ENCODE results near the gene HSP90B1.

Gene HSP90B1

GRCh38 chr12:103952497-103952896, 22.3 kb downstream of the HSP90B1 start:
- no peak for TF ChIP-seq YY1 (IDR thresholded peaks at IDR 0.05; ENCODE audit: insufficient read depth, insufficient read length)
- no peak for TF ChIP-seq ZNF274 (IDR thresholded peaks at IDR 0.05; ENCODE audit: low read depth, low read length)
- no peak for TF ChIP-seq SUZ12 (IDR thresholded peaks at IDR 0.05; ENCODE audit: extremely low read depth, insufficient read depth, insufficient read length)
- Histone ChIP-seq H3K36me3 (ENCODE audit: insufficient read depth, insufficient read length, low read length) (peaks cover 73% of the 10 kb centered on the region), H3K9me3 (ENCODE audit: insufficient read depth, low read length) (no peaks in the 10 kb centered on the region), H3K27me3 (ENCODE audit: insufficient read depth, insufficient read length) (no peaks in the 10 kb centered on the region), H3K4me1 (ENCODE audit: insufficient read depth, insufficient read length) (no peaks in the 10 kb centered on the region), H3K9ac (ENCODE audit: insufficient read length, low read depth) (no peak overlapping the region), H3K4me3 (ENCODE audit: insufficient read length, low read depth) (no peak overlapping the region)
- no peak for DNase-seq (ENCODE audit: low read depth, low spot score)

- H3K9ac ChIP-seq (ENCODE audit: insufficient read length, low read depth) = peak overlapping the region; percentile 99
- TF ChIP-seq ZNF274 (IDR thresholded peaks at IDR 0.05; ENCODE audit: low read depth, low read length) (no peak), YY1 (IDR thresholded peaks at IDR 0.05; ENCODE audit: insufficient read depth, insufficient read length) (no peak), SUZ12 (IDR thresholded peaks at IDR 0.05; ENCODE audit: extremely low read depth, insufficient read depth, insufficient read length) (no peak)
- H3K4me3 ChIP-seq (ENCODE audit: insufficient read length, low read depth) = peak overlapping the region; percentile 95
- no peak for DNase-seq (ENCODE audit: low read depth, low spot score)
- H3K4me1 ChIP-seq (ENCODE audit: insufficient read depth, insufficient read length) = no peaks in the 10 kb centered on the region
- H3K9me3 ChIP-seq (ENCODE audit: insufficient read depth, low read length) = no peaks in the 10 kb centered on the region
- H3K36me3 ChIP-seq (ENCODE audit: insufficient read depth, insufficient read length, low read length) = peaks cover 39% of the 10 kb centered on the region
- no peaks in the 10 kb centered on the region for H3K27me3 ChIP-seq (ENCODE audit: insufficient read depth, insufficient read length)
Measured at GRCh38 chr12:103955811-103956508, 25.8 kb downstream of the HSP90B1 start.

GRCh38 chr12:103956509-103957027, 26.4 kb downstream of the HSP90B1 start:
- H3K4me1 ChIP-seq (ENCODE audit: insufficient read depth, insufficient read length) = no peaks in the 10 kb centered on the region
- peaks cover 33% of the 10 kb centered on the region for H3K36me3 ChIP-seq (ENCODE audit: insufficient read depth, insufficient read length, low read length)
- H3K27me3 ChIP-seq (ENCODE audit: insufficient read depth, insufficient read length) = no peaks in the 10 kb centered on the region
- peak overlapping the region; percentile 99 for H3K9ac ChIP-seq (ENCODE audit: insufficient read length, low read depth)
- H3K9me3 ChIP-seq (ENCODE audit: insufficient read depth, low read length) = no peaks in the 10 kb centered on the region
- DNase-seq (ENCODE audit: low read depth, low spot score) = no peak
- H3K4me3 ChIP-seq (ENCODE audit: insufficient read length, low read depth) = peak overlapping the region; percentile 95
- TF ChIP-seq YY1 (IDR thresholded peaks at IDR 0.05; ENCODE audit: insufficient read depth, insufficient read length) (no peak), SUZ12 (IDR thresholded peaks at IDR 0.05; ENCODE audit: extremely low read depth, insufficient read depth, insufficient read length) (no peak), ZNF274 (IDR thresholded peaks at IDR 0.05; ENCODE audit: low read depth, low read length) (no peak)

DNA sequence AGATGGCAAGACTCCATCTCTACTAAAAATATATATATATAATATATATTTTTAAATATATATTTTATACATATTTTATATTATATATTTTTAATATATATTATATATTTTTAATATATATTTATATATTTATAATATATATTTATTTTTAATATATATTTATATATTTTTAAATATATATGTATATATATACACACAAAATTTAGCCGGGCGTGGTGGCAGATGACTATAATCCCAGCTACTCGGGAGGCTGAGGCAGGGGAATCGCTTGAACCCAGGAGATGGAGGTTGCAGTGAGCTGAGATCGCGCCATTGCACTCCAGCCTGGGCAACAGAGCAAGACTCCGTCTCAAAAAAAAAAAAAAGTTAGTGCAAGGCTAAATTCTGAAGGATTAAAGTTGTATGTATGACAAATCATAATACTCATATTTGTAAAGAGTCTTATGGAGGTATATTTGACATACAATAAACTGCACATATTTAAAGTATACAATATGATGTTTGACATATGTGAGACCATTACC, 27.7 kb downstream of the HSP90B1 start:
- no peak for TF ChIP-seq SUZ12 (IDR thresholded peaks at IDR 0.05; ENCODE audit: extremely low read depth, insufficient read depth, insufficient read length)
- TF ChIP-seq ZNF274 (IDR thresholded peaks at IDR 0.05; ENCODE audit: low read depth, low read length) = no peak
- no peak for TF ChIP-seq YY1 (IDR thresholded peaks at IDR 0.05; ENCODE audit: insufficient read depth, insufficient read length)
- H3K27me3 ChIP-seq (ENCODE audit: insufficient read depth, insufficient read length) = no peaks in the 10 kb centered on the region
- no peak overlapping the region for H3K9ac ChIP-seq (ENCODE audit: insufficient read length, low read depth)
- DNase-seq (ENCODE audit: low read depth, low spot score) = no peak
- H3K4me3 ChIP-seq (ENCODE audit: insufficient read length, low read depth) = peak overlapping the region; percentile 95
- no peaks in the 10 kb centered on the region for H3K9me3 ChIP-seq (ENCODE audit: insufficient read depth, low read length)
- H3K4me1 ChIP-seq (ENCODE audit: insufficient read depth, insufficient read length) = no peaks in the 10 kb centered on the region
- H3K36me3 ChIP-seq (ENCODE audit: insufficient read depth, insufficient read length, low read length) = peaks cover 26% of the 10 kb centered on the region

GRCh38 chr12:103958621-103959020, 28.4 kb downstream of the HSP90B1 start:
- Histone ChIP-seq H3K27me3 (ENCODE audit: insufficient read depth, insufficient read length) (no peaks in the 10 kb centered on the region), H3K9ac (ENCODE audit: insufficient read length, low read depth) (no peak overlapping the region), H3K4me3 (ENCODE audit: insufficient read length, low read depth) (no peak overlapping the region), H3K36me3 (ENCODE audit: insufficient read depth, insufficient read length, low read length) (peaks cover 26% of the 10 kb centered on the region), H3K4me1 (ENCODE audit: insufficient read depth, insufficient read length) (no peaks in the 10 kb centered on the region), H3K9me3 (ENCODE audit: insufficient read depth, low read length) (no peaks in the 10 kb centered on the region)
- TF ChIP-seq ZNF274 (IDR thresholded peaks at IDR 0.05; ENCODE audit: low read depth, low read length) (no peak), SUZ12 (IDR thresholded peaks at IDR 0.05; ENCODE audit: extremely low read depth, insufficient read depth, insufficient read length) (no peak), YY1 (IDR thresholded peaks at IDR 0.05; ENCODE audit: insufficient read depth, insufficient read length) (no peak)
- no peak for DNase-seq (ENCODE audit: low read depth, low spot score)

- no peak for TF ChIP-seq YY1 (IDR thresholded peaks at IDR 0.05; ENCODE audit: insufficient read depth, insufficient read length)
- no peak for TF ChIP-seq SUZ12 (IDR thresholded peaks at IDR 0.05; ENCODE audit: extremely low read depth, insufficient read depth, insufficient read length)
- TF ChIP-seq ZNF274 (IDR thresholded peaks at IDR 0.05; ENCODE audit: low read depth, low read length) = no peak
- Histone ChIP-seq H3K27me3 (ENCODE audit: insufficient read depth, insufficient read length) (no peaks in the 10 kb centered on the region), H3K4me3 (ENCODE audit: insufficient read length, low read depth) (no peak overlapping the region), H3K36me3 (ENCODE audit: insufficient read depth, insufficient read length, low read length) (peaks cover 26% of the 10 kb centered on the region), H3K9me3 (ENCODE audit: insufficient read depth, low read length) (no peaks in the 10 kb centered on the region), H3K9ac (ENCODE audit: insufficient read length, low read depth) (no peak overlapping the region), H3K4me1 (ENCODE audit: insufficient read depth, insufficient read length) (no peaks in the 10 kb centered on the region)
- DNase-seq (ENCODE audit: low read depth, low spot score) = no peak
Measured at GRCh38 chr12:103960616-103961227, 30.5 kb downstream of the HSP90B1 start.

GRCh38 chr12:103962493-103962892, 32.3 kb downstream of the HSP90B1 start:
- no peak for DNase-seq (ENCODE audit: low read depth, low spot score)
- H3K4me1 ChIP-seq (ENCODE audit: insufficient read depth, insufficient read length) = no peaks in the 10 kb centered on the region

More at GRCh38 chr12:103962493-103962892, 32.3 kb downstream of the HSP90B1 start:
- no peak for TF ChIP-seq YY1 (IDR thresholded peaks at IDR 0.05; ENCODE audit: insufficient read depth, insufficient read length)
- no peak for TF ChIP-seq SUZ12 (IDR thresholded peaks at IDR 0.05; ENCODE audit: extremely low read depth, insufficient read depth, insufficient read length)
- TF ChIP-seq ZNF274 (IDR thresholded peaks at IDR 0.05; ENCODE audit: low read depth, low read length) = no peak
- Histone ChIP-seq H3K9me3 (ENCODE audit: insufficient read depth, low read length) (no peaks in the 10 kb centered on the region), H3K4me3 (ENCODE audit: insufficient read length, low read depth) (no peak overlapping the region), H3K9ac (ENCODE audit: insufficient read length, low read depth) (no peak overlapping the region), H3K27me3 (ENCODE audit: insufficient read depth, insufficient read length) (no peaks in the 10 kb centered on the region), H3K36me3 (ENCODE audit: insufficient read depth, insufficient read length, low read length) (peaks cover 30% of the 10 kb centered on the region)
